Cardiac fibroblast (primary cell): ENCODE results near the gene PFN2.
A peak's percentile ranks its signal among the peaks of the same experiment; 100 is the strongest.

ENCODE experiments used
- DNase-seq, 2 donors: peaks; one replicate each; pipeline versions ENCODE4 v3.0.0 to v3.0.0-alpha.2; 2010; ENCODE audit warnings: low read depth in 2 of 2
- H3K4me3 ChIP-seq, 2 donors: replicated peaks in 1 of 2; 1 replicate in 1 of 2; 2 replicates in 1 of 2; pipeline ENCODE4 v1.5.1; 2011; ENCODE audit warnings: low read depth in 2 of 2, low read length in 2 of 2, mild to moderate bottlenecking in 2 of 2, moderate library complexity in 1 of 2
- CTCF ChIP-seq: IDR thresholded peaks from one replicate; pipeline ENCODE4 v1.5.1; 2011; ENCODE audit warnings: low read depth, mild to moderate bottlenecking, low read length, inconsistent platforms

The PFN2 gene

GRCh38 chr3:149977386-149977785 lies 6.7 kb upstream of the PFN2 start:
- peak; percentile 15 to 78 for DNase-seq
- no peak overlapping the region for H3K4me3 ChIP-seq
- TF ChIP-seq CTCF, result no peak

- TF ChIP-seq CTCF, result no peak
- no peak for DNase-seq
- H3K4me3 ChIP-seq, result no peak overlapping the region
Observed at GRCh38 chr3:149975919-149976318, 5.2 kb upstream of the PFN2 start.

DNA sequence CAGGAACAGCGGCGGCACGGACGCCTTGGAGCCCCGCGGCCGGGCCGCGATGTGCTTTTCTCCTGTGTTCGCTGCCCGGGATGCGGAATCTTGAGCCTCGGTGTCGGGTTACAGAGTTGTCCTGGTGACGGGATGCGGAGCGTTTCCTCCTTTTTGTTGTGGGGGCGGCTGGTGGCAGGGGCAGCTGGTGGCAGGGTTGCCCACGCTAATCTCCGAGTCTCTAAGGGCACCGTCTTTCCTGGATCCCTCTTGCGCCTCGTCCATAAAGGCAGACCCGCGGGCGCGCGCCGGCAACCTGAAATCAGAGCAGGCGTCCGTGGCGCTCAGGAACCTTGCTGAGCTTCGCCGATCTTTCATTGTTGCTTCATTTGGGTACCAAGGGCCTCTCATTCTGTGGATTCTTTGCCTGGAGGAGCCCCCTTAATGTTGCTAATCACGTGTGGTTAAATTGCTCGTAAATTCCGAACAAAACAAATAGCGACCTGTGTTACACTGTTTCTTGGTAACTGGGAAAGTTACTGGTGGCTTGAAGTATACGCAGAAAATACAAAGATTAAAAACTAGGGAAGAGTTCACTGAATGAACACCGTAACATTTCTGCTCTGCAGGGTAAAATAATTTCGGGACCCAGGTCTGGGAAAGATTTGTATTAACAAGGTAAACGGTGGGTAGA lies 844 bp upstream of the PFN2 start:
- no peak for TF ChIP-seq CTCF
- DNase-seq, result peak in 1 of 2 donors; percentile 74
- H3K4me3 ChIP-seq, result peak overlapping the region; percentile 84 to 93

- H3K4me3 ChIP-seq, result peak overlapping the region; percentile 84 to 93
- TF ChIP-seq CTCF, result no peak
- DNase-seq, result peak; percentile 89 to 91
Observed at GRCh38 chr3:149969940-149970715, 567 bp downstream of the PFN2 start.

DNA sequence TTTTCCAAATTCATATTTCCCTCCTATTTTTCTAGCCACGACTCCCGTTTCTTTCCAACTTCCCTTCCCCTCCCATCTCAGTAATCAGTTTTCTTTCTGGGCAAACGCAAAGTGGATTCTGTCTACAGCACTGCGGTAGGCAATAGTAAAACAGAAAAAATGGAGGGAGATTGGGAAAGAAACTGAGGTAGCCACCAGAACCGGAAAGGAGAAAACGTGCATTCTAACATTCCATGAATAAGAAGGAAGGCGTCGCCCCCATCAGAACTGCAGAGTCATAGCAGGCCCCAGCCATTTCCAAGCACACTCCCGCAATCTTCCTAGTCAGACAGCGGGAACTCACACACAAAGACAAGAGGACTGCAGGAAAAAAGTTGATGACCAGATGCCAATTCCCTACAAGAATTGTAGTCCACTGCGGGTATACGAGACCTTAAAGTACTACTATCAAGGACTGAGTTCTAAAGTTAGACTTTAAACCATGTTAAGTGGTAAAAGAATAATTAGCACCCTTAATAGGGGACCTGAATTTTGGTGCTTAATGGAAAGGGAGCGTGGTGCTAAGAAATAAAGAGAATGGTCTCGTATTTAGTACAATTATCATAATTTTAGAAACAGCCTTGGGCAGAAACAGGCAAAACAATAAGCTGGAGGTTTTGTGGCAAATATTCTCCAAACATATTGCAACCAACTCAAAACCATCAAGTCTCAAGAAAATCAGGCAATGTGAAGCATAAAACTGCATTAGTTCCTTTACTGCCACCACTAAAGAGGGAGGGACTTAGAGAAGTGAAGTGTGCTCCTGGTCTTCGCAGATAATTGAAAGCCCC lies 1.4 kb downstream of the PFN2 start:
- DNase-seq, result peak; percentile 88 to 91
- peak overlapping the region; percentile 84 to 93 for H3K4me3 ChIP-seq
- TF ChIP-seq CTCF, result no peak

DNA sequence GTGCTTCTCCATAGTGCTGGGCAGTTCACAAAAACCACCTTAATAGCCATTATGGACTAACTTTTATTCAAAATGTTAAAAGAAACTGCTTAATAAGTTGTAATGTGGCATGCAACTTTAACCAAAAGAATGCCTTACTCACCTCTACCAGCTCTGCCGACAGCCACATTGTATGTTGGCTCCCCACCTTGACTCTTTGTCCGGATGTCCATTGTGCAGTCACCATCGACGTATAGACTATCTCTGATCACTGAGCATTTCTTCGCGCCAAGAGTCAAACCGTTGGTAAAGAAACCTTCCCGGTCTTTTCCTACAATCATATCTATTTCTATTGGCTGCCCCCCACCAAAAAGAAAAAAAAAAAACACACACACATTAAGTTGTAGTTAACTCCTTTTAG lies 2.5 kb downstream of the PFN2 start:
- TF ChIP-seq CTCF, result no peak
- peak overlapping the region; percentile 18 to 93 for H3K4me3 ChIP-seq
- peak in 1 of 2 donors; percentile 53 for DNase-seq
